Activated gamma-delta T cell treated with Interleukin-2 at 50 U/mL for 16 hours (primary cell): ENCODE results near the gene ZNF644.
A peak's percentile ranks its signal among the peaks of the same experiment; 100 is the strongest.
"Not testable (repeated sequence)": the region's sequence is repeated elsewhere in the genome, so short reads cannot be mapped to it uniquely, and the experiment has no call there.

Experiments
- DNase-seq: peaks from one replicate; pipeline ENCODE4 v3.0.0-alpha.2; 2020

The ZNF644 gene

DNA sequence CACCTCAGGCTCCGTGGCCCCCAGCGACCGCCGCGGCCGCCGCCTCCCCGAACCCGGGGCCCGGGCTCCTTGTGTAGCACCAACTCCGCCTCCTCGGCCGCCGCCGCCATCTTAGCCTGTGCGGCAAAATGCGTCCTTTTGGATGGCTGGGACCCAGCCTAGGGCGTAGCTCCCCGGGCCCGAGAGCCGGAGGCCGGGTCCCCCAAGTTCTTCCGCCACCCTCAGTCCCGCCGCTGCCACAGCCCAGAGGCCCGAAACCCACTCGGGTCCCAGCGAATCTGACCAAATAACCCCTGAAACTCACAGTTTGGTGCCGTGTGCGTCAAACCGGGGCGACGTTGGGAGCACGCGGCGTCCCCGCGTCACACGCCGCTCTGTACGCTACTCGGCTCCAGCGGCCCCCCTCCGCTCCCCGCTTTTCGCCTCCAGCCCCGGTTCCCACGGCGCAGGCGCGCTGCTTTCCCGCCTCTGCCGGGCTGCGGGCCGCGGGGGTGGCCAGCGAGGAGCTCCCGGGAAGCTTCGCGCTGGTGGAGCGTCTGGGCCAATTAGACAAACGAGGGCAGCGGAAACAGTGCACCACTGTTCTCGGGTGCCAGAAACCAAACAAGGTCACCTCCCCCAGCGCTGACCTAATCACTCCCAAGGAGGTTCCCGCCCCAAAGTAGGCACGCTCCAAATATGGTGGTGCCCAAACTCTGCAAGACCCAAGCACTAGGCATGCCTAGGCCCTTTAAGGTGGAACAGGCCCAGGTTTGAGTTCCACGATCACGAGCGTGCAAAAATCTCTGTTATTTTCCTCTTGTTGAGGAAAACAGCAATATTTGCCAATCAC lies at the start of gene ZNF644:
TSS of gene ZNF644 (minus strand) at position 350 of the 832 bp plus-strand sequence. CDS start 39,682 bp downstream, outside the sequence.
- peak; percentile 86 for DNase-seq

- no peak for DNase-seq
Observed at GRCh38 chr1:91070298-91070697, 48.5 kb upstream of the ZNF644 start.

DNA sequence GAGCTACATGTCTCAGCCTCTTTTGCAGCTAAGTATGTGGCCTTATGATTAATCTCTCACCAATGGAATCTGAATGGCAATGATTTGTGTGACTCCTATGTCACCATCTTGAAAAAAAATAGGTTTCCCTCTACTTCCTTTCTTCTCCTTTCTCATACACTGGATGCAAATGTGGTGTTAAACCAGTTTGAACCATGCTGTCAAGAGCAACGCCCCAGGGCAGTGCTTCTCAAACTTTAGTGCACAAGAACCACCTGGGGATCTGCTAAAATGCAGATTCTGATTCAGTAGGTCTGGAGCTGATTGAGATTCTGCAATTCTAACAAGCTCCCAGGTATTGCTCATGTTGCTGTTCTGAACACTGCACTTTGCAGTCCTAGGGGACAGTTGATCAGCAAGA lies 44.7 kb upstream of the ZNF644 start:
- DNase-seq, result no peak

DNA sequence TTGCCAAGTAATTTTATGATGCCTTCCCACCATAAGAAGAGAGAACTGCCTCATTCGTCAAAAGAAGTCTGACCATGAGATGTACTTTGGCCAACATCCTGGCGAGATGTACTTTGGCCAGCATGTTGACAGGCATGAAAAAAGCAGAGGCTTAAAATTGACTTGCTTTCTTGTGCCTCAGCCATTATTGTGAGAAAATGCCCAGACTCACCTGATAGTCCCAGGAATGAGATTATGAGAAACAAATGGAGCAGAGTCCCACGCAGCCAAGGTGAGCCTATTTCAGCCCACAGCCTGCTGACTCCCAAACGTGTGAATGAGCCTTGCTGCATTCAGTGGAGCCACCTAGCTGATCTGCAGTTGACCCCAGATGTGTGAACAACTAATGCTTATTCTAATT lies 43.5 kb upstream of the ZNF644 start:
- DNase-seq, result no peak

DNA sequence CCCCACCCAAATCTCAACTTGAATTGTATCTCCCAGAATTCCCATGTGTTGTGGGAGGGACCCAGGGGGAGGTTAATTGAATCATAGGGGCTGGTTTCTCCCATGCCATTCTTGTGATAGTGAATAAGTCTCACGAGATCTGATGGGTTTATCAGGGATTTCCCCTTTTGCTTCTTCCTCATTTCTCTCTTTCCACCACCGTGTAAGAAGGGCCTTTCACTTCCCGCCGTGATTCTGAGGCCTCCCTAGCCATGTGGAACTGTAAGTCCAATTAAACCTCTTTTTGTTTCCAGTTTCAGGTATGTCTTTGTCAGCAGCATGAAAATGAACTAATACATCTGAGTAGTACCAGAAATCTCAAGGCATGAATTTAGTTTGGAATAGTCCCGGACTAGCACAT lies 41.6 kb upstream of the ZNF644 start:
- not testable (repeated sequence) for DNase-seq

- no peak for DNase-seq
Observed at GRCh38 chr1:91059157-91059556, 37.3 kb upstream of the ZNF644 start.

GRCh38 chr1:91057784-91058183 lies 35.9 kb upstream of the ZNF644 start:
- no peak for DNase-seq

DNA sequence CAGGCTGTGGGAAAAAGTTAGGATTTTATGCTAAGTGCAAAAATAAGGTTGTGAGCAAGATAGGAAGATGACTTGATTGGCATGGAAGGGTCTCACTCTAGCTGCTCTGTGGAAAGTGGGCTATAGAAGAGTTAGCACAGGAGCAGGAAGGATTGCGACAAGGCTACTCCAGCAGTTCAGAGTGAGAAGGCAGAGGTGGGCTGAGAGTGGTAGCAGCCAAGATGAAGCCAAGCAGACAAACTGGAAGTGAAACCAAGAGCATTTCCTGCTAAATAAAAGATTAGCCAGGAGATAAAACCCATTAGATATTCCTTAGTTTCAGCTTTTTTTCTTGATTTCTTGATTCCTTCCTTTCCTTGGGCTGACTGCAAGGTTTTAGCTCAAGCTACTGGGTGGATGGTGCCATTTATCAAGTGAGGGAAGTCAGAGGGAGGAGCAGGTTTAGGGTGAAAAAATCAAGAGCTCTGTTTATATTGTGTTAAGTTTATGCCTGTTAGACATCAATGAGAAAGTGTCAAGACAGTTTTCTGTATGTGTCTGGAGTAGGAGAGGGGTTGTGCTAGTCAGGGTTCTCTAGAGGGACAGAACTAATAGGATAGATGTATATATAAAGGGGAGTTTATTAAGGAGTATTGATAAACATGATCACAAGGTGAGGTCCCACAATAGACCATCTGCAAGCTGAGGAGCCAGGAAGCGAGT lies 33.1 kb upstream of the ZNF644 start:
- DNase-seq, result no peak

DNA sequence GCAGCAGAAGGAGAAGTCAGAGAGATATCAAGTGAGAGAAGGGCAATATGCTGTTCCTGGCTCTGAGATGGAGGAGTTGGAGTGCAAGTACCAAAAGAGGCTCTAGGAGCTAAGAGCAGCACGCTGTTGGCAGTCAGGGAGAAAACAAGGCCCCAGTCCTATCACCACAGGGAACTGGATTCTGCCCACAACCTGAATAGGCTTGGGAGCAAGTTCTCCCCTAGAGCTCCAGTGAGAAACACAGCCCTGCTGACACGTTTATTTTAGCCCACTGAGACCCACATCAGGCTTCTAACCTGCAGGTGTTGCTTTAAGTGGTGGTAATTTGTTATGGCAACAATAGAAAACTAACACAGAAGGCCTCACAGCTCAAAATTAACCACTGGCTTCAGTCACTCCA lies 31.8 kb upstream of the ZNF644 start:
- no peak for DNase-seq

DNA sequence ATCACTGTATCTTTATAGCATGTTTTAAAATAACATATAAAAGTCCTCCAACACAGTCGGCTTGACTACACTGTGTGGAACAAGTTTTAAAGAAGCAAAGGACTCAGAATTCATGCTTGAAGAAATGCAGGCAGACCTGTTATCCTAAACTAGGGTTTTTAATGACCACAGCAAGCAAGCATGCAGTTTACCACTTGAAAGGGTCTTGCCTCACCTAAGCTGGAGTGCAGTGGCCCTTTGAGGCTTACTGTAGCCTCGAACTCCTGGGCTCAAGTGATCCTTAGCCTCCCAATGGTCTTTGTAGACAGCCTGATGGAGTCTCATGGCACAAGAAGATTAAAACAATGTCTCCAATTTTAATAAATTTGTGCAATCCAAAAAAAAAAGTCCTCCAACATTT lies 27.7 kb upstream of the ZNF644 start:
- DNase-seq, result not testable (repeated sequence)

- no peak for DNase-seq
Observed at GRCh38 chr1:91046766-91047165, 24.9 kb upstream of the ZNF644 start.

- DNase-seq, result no peak
Observed at GRCh38 chr1:91045284-91045683, 23.4 kb upstream of the ZNF644 start.

DNA sequence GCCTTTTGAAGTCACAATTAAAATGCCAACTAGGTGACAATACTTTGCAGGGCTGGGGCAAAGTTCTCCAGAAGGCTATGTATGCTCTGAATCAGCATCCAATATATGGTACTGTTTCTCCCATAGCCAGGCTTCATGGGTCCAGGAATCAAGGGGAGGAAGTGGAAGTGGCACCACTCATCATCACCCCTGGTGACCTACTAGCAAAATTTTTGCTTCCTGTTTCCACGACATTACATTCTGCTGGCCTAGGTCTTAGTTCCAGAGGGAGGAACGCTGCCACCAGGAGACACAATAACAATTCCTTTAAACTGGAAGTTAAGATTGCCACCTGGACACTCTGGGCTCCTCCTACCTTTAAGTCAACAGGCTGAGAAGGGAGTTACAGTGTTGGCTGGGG lies 22.9 kb upstream of the ZNF644 start:
- not testable (repeated sequence) for DNase-seq

- not testable (repeated sequence) for DNase-seq
Observed at GRCh38 chr1:91042372-91042771, 20.5 kb upstream of the ZNF644 start.

GRCh38 chr1:91038582-91038981 lies 16.7 kb upstream of the ZNF644 start:
- no peak for DNase-seq

GRCh38 chr1:91036894-91037829 lies 15.3 kb upstream of the ZNF644 start:
- no peak for DNase-seq

- DNase-seq, result no peak
Observed at GRCh38 chr1:91032349-91032748, 10.5 kb upstream of the ZNF644 start.

DNA sequence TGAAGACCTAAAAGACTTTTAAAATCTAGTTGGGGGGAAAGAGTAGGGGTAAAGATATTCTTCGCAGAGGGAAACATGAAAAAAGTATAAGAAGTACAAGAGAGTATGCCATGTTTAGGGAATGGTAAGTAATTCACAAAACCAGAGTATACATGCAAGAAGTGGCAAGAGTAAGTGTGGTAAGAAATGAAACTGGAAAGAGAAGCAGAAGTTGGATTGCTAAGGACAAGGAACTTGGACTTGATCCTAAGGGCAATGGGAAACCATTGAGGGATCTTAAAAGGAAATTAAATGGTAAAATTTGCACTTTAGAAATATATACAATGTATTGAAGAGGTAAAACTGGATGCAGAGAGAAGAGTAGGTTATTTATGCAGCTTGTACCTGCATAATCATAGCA lies 9.2 kb upstream of the ZNF644 start:
- no peak for DNase-seq

GRCh38 chr1:91026777-91027176 lies 4.9 kb upstream of the ZNF644 start:
- DNase-seq, result no peak

DNA sequence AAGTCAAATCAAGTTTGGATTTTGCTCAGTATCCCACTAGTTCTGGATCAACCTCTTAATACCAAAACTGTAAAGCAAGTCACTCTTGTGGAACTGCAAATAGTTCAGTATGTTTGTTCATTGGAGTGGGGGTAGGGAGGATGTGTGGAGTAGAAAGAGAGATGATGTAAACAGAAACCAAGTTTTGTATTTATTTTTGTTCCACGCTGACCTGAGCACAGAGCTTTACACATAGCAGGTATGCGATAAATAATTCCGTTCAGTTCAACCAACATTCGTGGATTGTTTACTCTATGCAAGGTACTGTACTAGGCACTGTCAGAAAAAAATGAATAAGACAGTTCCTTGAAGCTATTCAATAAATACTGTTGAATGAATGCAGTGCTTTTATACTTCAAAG lies 4.5 kb upstream of the ZNF644 start:
- no peak for DNase-seq

GRCh38 chr1:91024481-91025119 lies 2.8 kb upstream of the ZNF644 start:
- DNase-seq, result no peak

GRCh38 chr1:91022518-91022929 lies 689 bp upstream of the ZNF644 start:
- no peak for DNase-seq
